ENCODE results near the gene TECPR2. TPM values are rescaled to one million over a fixed set of nuclear protein-coding genes. Genes with fewer than 3 reads are reported as not detected.

Gene TECPR2
- total RNA-seq, 1 donor from 2014 or later, result 26.9 TPM

- Mint-ChIP-seq H3K4me3 (ENCODE audit: unreplicated experiment) (no peak overlapping the region), H3K27me3 (ENCODE audit: unreplicated experiment) (no peaks in the 10 kb centered on the region), H3K4me1 (ENCODE audit: unreplicated experiment) (no peaks in the 10 kb centered on the region), H3K27ac (ENCODE audit: unreplicated experiment) (no peak overlapping the region), H3K9me3 (ENCODE audit: unreplicated experiment) (no peaks in the 10 kb centered on the region), H3K36me3 (ENCODE audit: unreplicated experiment) (peaks cover 28% of the 10 kb centered on the region)
- no peak for DNase-seq (ENCODE audit: extremely low spot score, unreplicated experiment)
- no peak for TF ChIP-seq CTCF (IDR thresholded peaks at IDR 0.05)
These were observed 92.0 kb downstream of the TECPR2 start for GRCh38 chr14:102454711-102455110.

- H3K4me3 Mint-ChIP-seq (ENCODE audit: unreplicated experiment), result no peak overlapping the region
- DNase-seq (ENCODE audit: extremely low spot score, unreplicated experiment), result no peak
- H3K27ac Mint-ChIP-seq (ENCODE audit: unreplicated experiment), result no peak overlapping the region
- H3K36me3 Mint-ChIP-seq (ENCODE audit: unreplicated experiment), result peaks cover 14% of the 10 kb centered on the region
- no peaks in the 10 kb centered on the region for H3K27me3 Mint-ChIP-seq (ENCODE audit: unreplicated experiment)
- no peak for TF ChIP-seq CTCF (IDR thresholded peaks at IDR 0.05)
- H3K4me1 Mint-ChIP-seq (ENCODE audit: unreplicated experiment), result no peaks in the 10 kb centered on the region
- no peaks in the 10 kb centered on the region for H3K9me3 Mint-ChIP-seq (ENCODE audit: unreplicated experiment)
These were observed 94.8 kb downstream of the TECPR2 start for GRCh38 chr14:102457509-102457908.

- no peak for TF ChIP-seq CTCF (IDR thresholded peaks at IDR 0.05)
- Mint-ChIP-seq H3K4me3 (ENCODE audit: unreplicated experiment) (no peak overlapping the region), H3K36me3 (ENCODE audit: unreplicated experiment) (peaks cover 21% of the 10 kb centered on the region), H3K9me3 (ENCODE audit: unreplicated experiment) (no peaks in the 10 kb centered on the region), H3K27ac (ENCODE audit: unreplicated experiment) (no peak overlapping the region), H3K27me3 (ENCODE audit: unreplicated experiment) (no peaks in the 10 kb centered on the region), H3K4me1 (ENCODE audit: unreplicated experiment) (no peaks in the 10 kb centered on the region)
- no peak for DNase-seq (ENCODE audit: extremely low spot score, unreplicated experiment)
These were observed 99.0 kb downstream of the TECPR2 start for GRCh38 chr14:102461490-102462338.

GRCh38 chr14:102462391-102462790, 99.7 kb downstream of the TECPR2 start:
- no peaks in the 10 kb centered on the region for H3K9me3 Mint-ChIP-seq (ENCODE audit: unreplicated experiment)
- H3K4me1 Mint-ChIP-seq (ENCODE audit: unreplicated experiment), result no peaks in the 10 kb centered on the region
- no peak overlapping the region for H3K4me3 Mint-ChIP-seq (ENCODE audit: unreplicated experiment)
- no peak for TF ChIP-seq CTCF (IDR thresholded peaks at IDR 0.05)
- peaks cover 25% of the 10 kb centered on the region for H3K36me3 Mint-ChIP-seq (ENCODE audit: unreplicated experiment)
- no peaks in the 10 kb centered on the region for H3K27me3 Mint-ChIP-seq (ENCODE audit: unreplicated experiment)
- no peak overlapping the region for H3K27ac Mint-ChIP-seq (ENCODE audit: unreplicated experiment)
- DNase-seq (ENCODE audit: extremely low spot score, unreplicated experiment), result no peak

GRCh38 chr14:102464006-102464405, 101.3 kb downstream of the TECPR2 start:
- no peak for TF ChIP-seq CTCF (IDR thresholded peaks at IDR 0.05)
- Mint-ChIP-seq H3K4me1 (ENCODE audit: unreplicated experiment) (no peaks in the 10 kb centered on the region), H3K36me3 (ENCODE audit: unreplicated experiment) (peaks cover 32% of the 10 kb centered on the region), H3K27ac (ENCODE audit: unreplicated experiment) (no peak overlapping the region), H3K9me3 (ENCODE audit: unreplicated experiment) (no peaks in the 10 kb centered on the region), H3K4me3 (ENCODE audit: unreplicated experiment) (no peak overlapping the region), H3K27me3 (ENCODE audit: unreplicated experiment) (no peaks in the 10 kb centered on the region)
- no peak for DNase-seq (ENCODE audit: extremely low spot score, unreplicated experiment)

All from osteocyte (in vitro differentiated cells).